ENCODE measurements around the gene SCN3A.

SCN3A gene

DNA sequence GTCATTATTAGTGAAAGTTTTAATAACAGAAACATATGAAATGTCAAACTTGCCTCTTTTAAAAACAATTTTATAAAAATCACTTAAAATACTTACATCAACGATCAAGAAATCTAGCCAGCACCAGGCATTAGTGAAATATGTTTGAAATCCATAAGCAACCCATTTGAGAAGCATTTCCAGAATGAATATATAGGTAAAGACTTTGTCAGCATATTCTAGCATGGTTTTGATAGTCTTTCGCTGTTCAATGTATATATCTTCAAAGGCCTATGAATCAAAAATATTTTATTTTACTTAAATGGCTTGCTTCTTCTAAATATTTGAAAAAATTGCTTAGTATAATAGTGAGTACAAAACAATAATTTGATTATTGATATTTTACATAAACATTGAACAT lies 91.1 kb downstream of the SCN3A start:
- Mint-ChIP-seq H3K4me3 (no peak overlapping the region), H3K36me3 (ENCODE audit: low read depth) (no peaks in the 10 kb centered on the region), H3K9me3 (no peaks in the 10 kb centered on the region), H3K4me1 (ENCODE audit: low read depth) (no peaks in the 10 kb centered on the region), H3K27ac (no peak overlapping the region), H3K27me3 (ENCODE audit: low read depth) (peaks cover 3% of the 10 kb centered on the region)
- no peak for DNase-seq (ENCODE audit: low spot score)

DNA sequence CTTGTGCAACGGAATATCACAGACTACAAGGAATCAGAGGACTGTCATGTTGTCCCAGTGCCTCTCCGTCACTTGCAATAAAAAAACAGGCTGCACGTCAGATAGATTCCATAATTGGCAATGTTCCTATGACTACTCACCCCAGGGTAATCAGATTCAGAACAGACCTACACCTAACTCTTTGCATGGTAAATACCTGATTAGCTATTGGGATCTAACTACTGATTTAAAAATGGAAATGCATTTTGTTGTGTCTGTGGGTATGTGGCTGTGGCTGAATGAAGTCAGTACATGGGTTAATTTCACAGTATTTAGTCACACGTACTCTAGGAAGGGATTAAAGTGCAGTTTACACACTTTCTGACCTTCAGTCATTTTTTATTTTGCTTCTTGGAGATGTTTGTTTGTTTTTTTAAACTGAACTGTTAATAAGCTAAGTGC lies 91.7 kb downstream of the SCN3A start:
- Mint-ChIP-seq H3K4me1 (ENCODE audit: low read depth) (no peaks in the 10 kb centered on the region), H3K4me3 (no peak overlapping the region), H3K27me3 (ENCODE audit: low read depth) (peaks cover 3% of the 10 kb centered on the region), H3K27ac (no peak overlapping the region), H3K36me3 (ENCODE audit: low read depth) (no peaks in the 10 kb centered on the region), H3K9me3 (no peaks in the 10 kb centered on the region)
- DNase-seq (ENCODE audit: low spot score), result no peak

DNA sequence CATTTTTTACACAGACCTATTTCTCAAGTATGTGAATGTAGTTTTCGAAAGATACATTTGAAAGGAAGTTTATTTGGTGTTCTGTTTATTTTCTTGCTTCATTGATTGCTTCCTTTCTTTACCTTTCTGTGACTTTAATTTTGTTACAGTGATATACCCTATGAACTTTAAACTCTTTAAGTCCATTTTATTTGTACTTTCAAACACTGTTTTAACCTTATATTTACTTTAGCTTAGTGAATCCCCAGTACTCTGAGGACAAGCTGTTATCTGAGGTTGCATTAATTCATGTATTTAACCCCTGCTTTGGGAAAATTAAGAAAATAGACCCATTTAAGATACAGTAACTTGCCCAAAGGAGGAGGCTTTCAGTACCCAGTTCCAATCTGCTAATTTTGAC lies 93.5 kb downstream of the SCN3A start:
- no peaks in the 10 kb centered on the region for H3K9me3 Mint-ChIP-seq
- H3K27ac Mint-ChIP-seq, result no peak overlapping the region
- H3K4me3 Mint-ChIP-seq, result no peak overlapping the region
- no peaks in the 10 kb centered on the region for H3K36me3 Mint-ChIP-seq (ENCODE audit: low read depth)
- DNase-seq (ENCODE audit: low spot score), result no peak
- H3K4me1 Mint-ChIP-seq (ENCODE audit: low read depth), result no peaks in the 10 kb centered on the region
- H3K27me3 Mint-ChIP-seq (ENCODE audit: low read depth), result peaks cover 3% of the 10 kb centered on the region

DNA sequence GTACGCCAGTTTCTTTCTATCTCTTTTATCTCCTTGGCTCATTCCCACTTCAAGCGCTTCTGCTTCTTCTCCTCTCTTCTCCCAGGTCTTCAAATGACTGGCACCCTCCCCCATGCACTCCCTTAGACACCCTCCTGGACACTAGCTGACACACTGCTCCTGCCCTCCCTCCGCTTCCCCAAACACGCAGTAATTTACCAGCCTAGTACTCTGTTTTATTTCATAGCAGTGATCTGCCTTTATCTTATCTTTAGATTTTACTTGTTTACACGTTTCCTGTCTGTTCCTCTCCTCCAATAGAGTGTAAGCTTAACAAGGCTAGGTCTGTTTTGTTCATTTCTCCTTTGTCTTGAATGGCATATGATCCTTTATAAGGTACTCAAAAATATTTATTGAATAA lies 93.9 kb downstream of the SCN3A start:
- no peaks in the 10 kb centered on the region for H3K4me1 Mint-ChIP-seq (ENCODE audit: low read depth)
- H3K36me3 Mint-ChIP-seq (ENCODE audit: low read depth), result no peaks in the 10 kb centered on the region
- no peaks in the 10 kb centered on the region for H3K9me3 Mint-ChIP-seq
- H3K4me3 Mint-ChIP-seq, result no peak overlapping the region
- no peak overlapping the region for H3K27ac Mint-ChIP-seq
- H3K27me3 Mint-ChIP-seq (ENCODE audit: low read depth), result peaks cover 3% of the 10 kb centered on the region
- no peak for DNase-seq (ENCODE audit: low spot score)

DNA sequence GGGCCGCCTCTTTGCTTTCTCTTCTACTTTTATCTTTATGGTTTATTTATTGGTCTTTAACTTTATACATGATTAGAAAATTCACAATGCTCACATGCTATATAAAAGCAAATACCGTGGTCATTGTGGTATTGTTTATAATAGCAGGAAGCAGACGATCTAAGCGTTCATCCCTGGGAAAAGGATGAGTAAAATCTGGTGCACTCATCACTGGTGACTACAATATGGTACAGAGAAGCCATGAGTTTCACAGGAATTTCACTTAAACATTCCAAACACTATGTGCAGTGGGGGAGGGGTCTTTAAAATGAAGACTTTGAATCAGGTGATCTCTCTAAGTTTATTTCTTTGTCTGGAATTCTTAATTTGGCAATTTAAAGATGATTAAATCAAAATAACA lies 97.9 kb downstream of the SCN3A start:
- H3K27ac Mint-ChIP-seq, result no peak overlapping the region
- H3K4me3 Mint-ChIP-seq, result no peak overlapping the region
- no peaks in the 10 kb centered on the region for H3K4me1 Mint-ChIP-seq (ENCODE audit: low read depth)
- H3K27me3 Mint-ChIP-seq (ENCODE audit: low read depth), result peaks cover 5% of the 10 kb centered on the region
- H3K36me3 Mint-ChIP-seq (ENCODE audit: low read depth), result no peaks in the 10 kb centered on the region
- DNase-seq (ENCODE audit: low spot score), result no peak
- no peaks in the 10 kb centered on the region for H3K9me3 Mint-ChIP-seq

DNA sequence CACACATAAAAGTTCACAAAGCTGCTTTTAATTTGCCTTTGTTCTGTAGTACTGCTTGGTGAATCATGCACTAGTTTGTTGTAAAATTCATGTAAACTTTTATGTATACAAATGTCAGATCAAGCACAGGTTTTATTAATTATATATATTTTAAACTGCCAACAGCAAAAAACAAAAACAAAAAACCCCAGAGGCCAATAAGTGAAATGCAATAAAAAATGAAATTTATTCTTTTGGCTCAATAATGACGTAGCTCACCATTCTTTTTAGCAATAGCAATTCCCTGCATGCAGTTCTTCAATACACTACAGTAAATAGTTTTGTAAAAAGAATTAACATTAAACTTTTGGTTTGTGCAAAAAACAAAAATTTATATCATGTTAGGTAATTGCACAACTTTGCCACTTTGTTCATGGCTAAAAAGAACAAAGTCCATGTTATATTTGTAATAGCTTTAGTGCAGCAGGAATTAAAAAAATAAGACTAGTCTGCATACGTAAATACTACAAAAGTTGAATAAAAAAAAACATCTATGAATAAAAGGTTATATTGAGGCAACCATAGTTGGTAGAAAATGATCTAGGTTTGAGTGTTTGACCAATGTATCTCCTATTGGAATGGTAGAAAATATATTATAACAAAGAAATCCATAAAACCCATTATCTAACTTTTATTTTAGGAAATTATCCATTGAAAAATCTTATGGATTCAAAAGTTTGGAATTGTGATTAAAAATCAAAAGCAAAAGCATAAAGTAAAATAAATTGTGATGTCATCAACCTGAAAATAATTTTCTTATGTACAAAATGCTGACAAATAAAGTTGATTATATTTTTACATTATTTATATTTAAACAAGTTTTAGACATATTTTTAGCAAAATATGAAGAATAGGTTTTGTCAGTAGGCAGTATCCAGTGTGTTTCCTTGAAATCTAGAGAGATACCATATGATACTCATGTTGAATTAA lies 115.6 kb downstream of the SCN3A start:
- Mint-ChIP-seq H3K36me3 (ENCODE audit: low read depth) (no peaks in the 10 kb centered on the region), H3K27ac (no peak overlapping the region), H3K4me3 (no peak overlapping the region), H3K9me3 (no peaks in the 10 kb centered on the region), H3K4me1 (ENCODE audit: low read depth) (no peaks in the 10 kb centered on the region), H3K27me3 (ENCODE audit: low read depth) (no peaks in the 10 kb centered on the region)
- no peak for DNase-seq (ENCODE audit: low spot score)

DNA sequence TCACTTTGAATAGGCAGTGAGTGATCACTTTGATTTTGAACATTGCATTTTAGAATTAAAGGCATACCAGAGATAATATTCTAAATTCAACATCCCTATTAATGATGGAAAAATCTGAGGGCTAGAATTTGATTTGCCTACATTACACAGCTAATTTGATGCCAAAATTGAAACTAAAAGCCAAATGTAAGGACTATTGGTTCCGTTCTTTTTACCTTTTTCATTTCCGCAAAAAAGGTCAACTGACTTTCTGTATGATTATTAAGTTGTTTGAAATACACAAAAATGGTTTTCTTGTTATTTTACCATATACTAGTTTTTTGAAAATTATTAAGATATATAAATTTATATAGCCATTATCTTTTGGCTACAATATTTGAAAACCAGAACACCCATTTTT lies 117.5 kb downstream of the SCN3A start:
- DNase-seq (ENCODE audit: low spot score), result no peak
- H3K4me3 Mint-ChIP-seq, result no peak overlapping the region
- H3K9me3 Mint-ChIP-seq, result peaks cover 10% of the 10 kb centered on the region
- no peak overlapping the region for H3K27ac Mint-ChIP-seq
- H3K4me1 Mint-ChIP-seq (ENCODE audit: low read depth), result no peaks in the 10 kb centered on the region
- no peaks in the 10 kb centered on the region for H3K27me3 Mint-ChIP-seq (ENCODE audit: low read depth)
- no peaks in the 10 kb centered on the region for H3K36me3 Mint-ChIP-seq (ENCODE audit: low read depth)

DNA sequence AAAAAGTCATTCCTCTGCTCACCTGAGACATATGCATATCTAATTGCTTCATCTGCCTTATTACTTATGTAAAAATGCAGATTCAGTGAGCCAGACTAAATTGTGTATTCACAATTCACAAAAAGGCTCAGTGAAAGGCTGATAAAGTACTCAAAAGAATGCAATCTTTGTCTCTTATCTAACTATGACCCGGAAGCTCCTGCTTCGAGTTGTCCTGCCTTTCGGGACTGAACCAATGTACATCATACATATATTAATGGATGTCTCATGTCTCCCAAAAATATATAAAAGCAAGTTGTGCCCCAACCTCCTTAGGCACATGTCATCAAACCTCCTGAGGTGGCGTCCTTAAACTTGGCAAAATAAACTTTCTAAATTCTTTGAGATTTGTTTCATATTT lies 120.5 kb downstream of the SCN3A start:
- no peaks in the 10 kb centered on the region for H3K4me1 Mint-ChIP-seq (ENCODE audit: low read depth)
- no peaks in the 10 kb centered on the region for H3K27me3 Mint-ChIP-seq (ENCODE audit: low read depth)
- peaks cover 10% of the 10 kb centered on the region for H3K9me3 Mint-ChIP-seq
- H3K4me3 Mint-ChIP-seq, result no peak overlapping the region
- H3K27ac Mint-ChIP-seq, result no peak overlapping the region
- no peaks in the 10 kb centered on the region for H3K36me3 Mint-ChIP-seq (ENCODE audit: low read depth)
- no peak for DNase-seq (ENCODE audit: low spot score)

DNA sequence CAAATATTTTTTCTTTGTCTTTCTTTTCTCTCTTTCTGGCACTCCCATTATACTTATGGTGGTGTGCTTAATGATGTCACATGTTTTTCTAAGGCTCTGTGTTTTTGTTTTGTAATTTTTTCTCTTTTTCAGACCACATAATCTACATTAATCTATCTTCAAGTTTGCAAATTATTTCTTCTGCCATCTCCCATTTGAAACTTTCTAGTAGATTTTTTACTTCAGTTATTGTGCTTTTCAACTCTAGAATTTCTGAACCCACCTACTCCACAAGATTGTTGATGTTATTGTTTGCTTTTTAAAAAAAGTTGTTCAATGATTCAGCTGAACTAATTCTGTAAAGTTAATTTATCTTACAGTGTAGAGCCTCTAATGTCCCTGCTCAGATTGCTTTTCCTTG lies 121.4 kb downstream of the SCN3A start:
- no peaks in the 10 kb centered on the region for H3K27me3 Mint-ChIP-seq (ENCODE audit: low read depth)
- no peaks in the 10 kb centered on the region for H3K36me3 Mint-ChIP-seq (ENCODE audit: low read depth)
- peaks cover 10% of the 10 kb centered on the region for H3K9me3 Mint-ChIP-seq
- H3K4me1 Mint-ChIP-seq (ENCODE audit: low read depth), result no peaks in the 10 kb centered on the region
- DNase-seq (ENCODE audit: low spot score), result no peak
- H3K27ac Mint-ChIP-seq, result no peak overlapping the region
- no peak overlapping the region for H3K4me3 Mint-ChIP-seq

DNA sequence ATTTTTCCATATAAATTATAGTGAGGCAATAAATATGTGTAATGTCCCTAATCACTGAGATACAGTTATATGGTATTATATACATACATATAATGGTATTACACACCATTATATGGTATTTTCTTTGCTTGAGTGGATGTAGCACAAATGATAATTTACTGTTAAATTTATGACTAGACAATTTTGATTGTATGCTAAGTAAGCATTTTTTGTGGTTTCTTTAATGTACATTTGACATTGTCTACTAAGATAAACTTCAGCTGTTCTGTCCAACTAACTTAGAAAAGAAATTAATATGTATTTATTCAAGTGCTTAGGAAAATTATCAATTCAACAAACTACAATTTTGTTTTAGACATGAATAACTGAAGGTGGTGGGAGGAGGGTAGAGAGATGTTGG lies 122.6 kb downstream of the SCN3A start:
- H3K4me3 Mint-ChIP-seq, result no peak overlapping the region
- no peak overlapping the region for H3K27ac Mint-ChIP-seq
- no peaks in the 10 kb centered on the region for H3K36me3 Mint-ChIP-seq (ENCODE audit: low read depth)
- H3K9me3 Mint-ChIP-seq, result peaks cover 10% of the 10 kb centered on the region
- no peak for DNase-seq (ENCODE audit: low spot score)
- no peaks in the 10 kb centered on the region for H3K27me3 Mint-ChIP-seq (ENCODE audit: low read depth)
- H3K4me1 Mint-ChIP-seq (ENCODE audit: low read depth), result no peaks in the 10 kb centered on the region

DNA sequence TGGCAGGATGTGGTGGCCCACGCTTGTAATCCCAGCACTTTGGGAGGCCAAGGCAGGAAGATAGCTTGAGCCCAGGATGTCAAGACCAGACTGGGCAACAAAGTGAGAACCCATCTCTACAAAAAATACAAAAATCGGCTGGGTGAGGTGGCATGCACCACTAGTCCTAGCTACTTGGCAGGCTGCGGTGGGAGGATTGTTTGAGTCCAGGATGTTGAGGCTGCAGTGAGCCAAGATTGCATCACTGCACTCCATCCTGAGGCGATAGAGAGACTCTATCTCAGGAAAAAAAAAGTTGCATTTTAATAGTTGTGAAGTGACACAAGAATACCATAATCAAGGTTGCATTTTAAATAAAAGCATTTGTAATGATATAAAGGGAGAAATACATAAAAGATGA lies 124.4 kb downstream of the SCN3A start:
- no peak for DNase-seq (ENCODE audit: low spot score)
- Mint-ChIP-seq H3K27me3 (ENCODE audit: low read depth) (no peaks in the 10 kb centered on the region), H3K4me3 (no peak overlapping the region), H3K36me3 (ENCODE audit: low read depth) (no peaks in the 10 kb centered on the region), H3K9me3 (peaks cover 10% of the 10 kb centered on the region), H3K4me1 (ENCODE audit: low read depth) (no peaks in the 10 kb centered on the region), H3K27ac (no peak overlapping the region)

DNA sequence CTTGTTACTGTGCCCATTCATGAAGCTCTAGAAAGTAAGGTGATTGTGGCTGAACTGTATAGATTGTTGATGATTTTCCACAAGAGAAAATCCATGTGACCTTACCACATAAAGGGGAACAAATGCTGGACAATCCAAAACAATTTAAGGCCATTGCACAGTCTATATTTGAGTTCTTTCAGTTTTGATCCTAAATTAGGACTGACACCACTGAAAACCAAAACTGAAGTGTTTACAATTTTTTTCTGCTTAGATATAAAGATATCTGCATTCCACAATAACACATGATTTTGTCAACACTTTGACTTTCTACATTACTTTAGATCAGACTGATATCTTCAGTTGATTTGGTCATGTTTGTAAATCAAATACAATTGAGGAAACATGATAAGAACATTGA lies 124.9 kb downstream of the SCN3A start:
- DNase-seq (ENCODE audit: low spot score), result no peak
- H3K27ac Mint-ChIP-seq, result no peak overlapping the region
- H3K36me3 Mint-ChIP-seq (ENCODE audit: low read depth), result no peaks in the 10 kb centered on the region
- no peak overlapping the region for H3K4me3 Mint-ChIP-seq
- no peaks in the 10 kb centered on the region for H3K27me3 Mint-ChIP-seq (ENCODE audit: low read depth)
- peaks cover 13% of the 10 kb centered on the region for H3K9me3 Mint-ChIP-seq
- H3K4me1 Mint-ChIP-seq (ENCODE audit: low read depth), result no peaks in the 10 kb centered on the region

DNA sequence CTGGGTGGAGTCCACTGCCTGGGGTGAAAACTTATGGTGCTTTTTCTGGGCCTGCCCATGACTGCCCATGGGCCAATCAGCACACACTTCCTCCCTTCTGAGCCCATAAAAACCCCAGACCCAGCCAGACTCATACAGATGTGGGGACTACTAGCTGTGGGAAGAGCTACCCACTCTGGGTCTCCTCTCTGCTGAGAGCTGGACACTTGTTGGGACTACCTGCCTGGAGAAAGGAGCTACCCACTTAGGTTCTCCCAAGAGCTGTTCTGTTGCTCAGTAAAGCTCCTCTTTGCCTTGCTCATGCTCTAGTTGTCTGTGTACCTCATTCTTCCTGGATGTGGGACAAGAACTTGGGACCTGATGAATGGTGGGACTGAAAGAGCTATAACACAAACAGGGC lies 129.0 kb downstream of the SCN3A start:
- no peaks in the 10 kb centered on the region for H3K36me3 Mint-ChIP-seq (ENCODE audit: low read depth)
- no peaks in the 10 kb centered on the region for H3K4me1 Mint-ChIP-seq (ENCODE audit: low read depth)
- peaks cover 8% of the 10 kb centered on the region for H3K9me3 Mint-ChIP-seq
- DNase-seq (ENCODE audit: low spot score), result no peak
- H3K27ac Mint-ChIP-seq, result no peak overlapping the region
- no peaks in the 10 kb centered on the region for H3K27me3 Mint-ChIP-seq (ENCODE audit: low read depth)
- no peak overlapping the region for H3K4me3 Mint-ChIP-seq

DNA sequence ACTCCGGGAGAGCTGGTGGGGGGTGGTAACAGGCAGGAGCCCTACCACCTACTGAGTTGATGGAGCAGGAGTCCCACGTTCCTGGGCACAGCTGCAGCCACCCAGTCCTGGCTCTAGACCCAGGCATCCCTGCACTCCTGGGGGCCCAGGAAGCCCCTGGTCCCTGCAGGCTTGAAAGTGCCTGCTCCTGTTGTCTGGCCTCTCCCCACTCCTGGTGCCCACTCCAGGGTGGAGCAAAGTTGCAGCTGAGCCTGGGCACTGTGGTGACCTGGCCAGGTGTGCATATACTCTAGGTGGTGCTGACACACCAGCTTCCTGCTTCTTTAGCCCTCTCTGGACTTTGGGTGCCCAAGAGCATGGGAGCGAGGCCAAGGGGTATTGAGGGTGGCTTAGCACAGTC lies 129.5 kb downstream of the SCN3A start:
- Mint-ChIP-seq H3K9me3 (peaks cover 8% of the 10 kb centered on the region), H3K36me3 (ENCODE audit: low read depth) (no peaks in the 10 kb centered on the region), H3K4me3 (no peak overlapping the region), H3K27ac (no peak overlapping the region), H3K27me3 (ENCODE audit: low read depth) (no peaks in the 10 kb centered on the region), H3K4me1 (ENCODE audit: low read depth) (no peaks in the 10 kb centered on the region)
- no peak for DNase-seq (ENCODE audit: low spot score)

DNA sequence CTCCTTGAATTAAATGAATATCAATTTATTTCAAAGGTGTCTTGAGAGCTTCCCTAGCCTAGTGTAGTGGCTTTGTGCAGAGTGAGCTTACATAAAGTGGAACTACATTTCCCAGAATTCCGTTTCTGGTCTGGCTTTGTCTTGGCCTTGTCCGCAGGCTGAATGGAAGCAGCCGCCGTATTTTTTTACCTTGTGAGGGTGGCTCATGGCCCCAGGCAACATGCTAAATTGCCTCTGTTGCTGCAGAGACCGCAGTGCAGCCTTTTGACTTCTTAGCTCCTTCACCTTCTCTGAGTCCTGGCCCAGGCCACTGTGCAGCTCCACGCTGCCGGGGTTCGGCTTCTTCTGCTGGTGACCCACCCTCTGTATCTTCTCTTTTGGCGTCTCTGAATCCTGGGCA lies 133.8 kb downstream of the SCN3A start:
- Mint-ChIP-seq H3K36me3 (ENCODE audit: low read depth) (no peaks in the 10 kb centered on the region), H3K27me3 (ENCODE audit: low read depth) (peaks cover 8% of the 10 kb centered on the region), H3K27ac (no peak overlapping the region), H3K4me3 (no peak overlapping the region), H3K9me3 (peaks cover 8% of the 10 kb centered on the region), H3K4me1 (ENCODE audit: low read depth) (peaks cover 3% of the 10 kb centered on the region)
- no peak for DNase-seq (ENCODE audit: low spot score)

Data from T-helper 2 cell treated with Interferon-gamma antibody and Interleukin-4, amounts not matched to agents 5 μg/mL and 100 μg/mL, for 36 hours (primary cell).